Thoracic aorta (tissue), 2 donors: Measurements from ENCODE around the gene DDX25. TPM values are rescaled to one million over a fixed set of nuclear protein-coding genes. Genes with fewer than 3 reads are reported as not detected.
"Not testable (repeated sequence)": the region's sequence is repeated elsewhere in the genome, so short reads cannot be mapped to it uniquely, and the experiment has no call there.

Experiments
- ATAC-seq: fragments of 150-250 bp; one replicate; pipeline ENCODE4 v1.8.0; 2017; ENCODE audit warnings: low read depth; ENCODE audit not compliant: insufficient number of reproducible peaks, low FRiP score
- DNase-seq: peaks from one replicate; pipeline ENCODE4 v3.0.0-alpha.2; 2020; ENCODE audit warnings: low spot score
- H3K27ac ChIP-seq, 2 donors: fragments of 200-600 bp; sonication (generic); 1 replicate in 1 of 2; 2 replicates in 1 of 2; pipeline ENCODE4 v1.5.1; 2016; ENCODE audit warnings: mild to moderate bottlenecking in 2 of 2, moderate library complexity in 2 of 2
- H3K27me3 ChIP-seq: fragments of 200-600 bp; sonication (generic); replicated peaks from 2 replicates; pipeline ENCODE4 v1.6.0; 2016; ENCODE audit warnings: mild to moderate bottlenecking; ENCODE audit not compliant: insufficient read depth
- H3K36me3 ChIP-seq: fragments of 200-600 bp; sonication (generic); one replicate; pipeline ENCODE4 v1.5.1; 2016
- H3K4me1 ChIP-seq, 2 donors: fragments of 200-600 bp; sonication (generic); 1 replicate in 1 of 2; 2 replicates in 1 of 2; pipeline versions ENCODE4 v1.5.1 to v1.6.0; 2016; ENCODE audit warnings: low read depth in 2 of 2, mild to moderate bottlenecking in 1 of 2; ENCODE audit not compliant: control insufficient read depth in 1 of 2
- H3K4me3 ChIP-seq: fragments of 200-600 bp; sonication (generic); 2 replicates; pipeline ENCODE4 v1.5.1; 2016; ENCODE audit warnings: mild to moderate bottlenecking
- H3K9me3 ChIP-seq: fragments of 200-600 bp; sonication (generic); 2 replicates; pipeline ENCODE4 v1.5.1; 2016
- total RNA-seq, 2 donors: library from RNA; depleted of rRNA; stranded (reverse); fragments of >200 nt; gene quantifications; one replicate each; pipeline versions ENCODE4 v1.1.0 to v1.2.3, GENCODE V29; 2016
- TF ChIP-seq, protein P1 (sequence below): fragments of 200-600 bp; sonication (generic); IDR thresholded peaks from one replicate; pipeline ENCODE4 v1.5.1; 2019; ENCODE audit warnings: antibody characterized with exemption

DDX25 gene
- total RNA-seq, 2 donors from 2014 or later, result not detected

DNA sequence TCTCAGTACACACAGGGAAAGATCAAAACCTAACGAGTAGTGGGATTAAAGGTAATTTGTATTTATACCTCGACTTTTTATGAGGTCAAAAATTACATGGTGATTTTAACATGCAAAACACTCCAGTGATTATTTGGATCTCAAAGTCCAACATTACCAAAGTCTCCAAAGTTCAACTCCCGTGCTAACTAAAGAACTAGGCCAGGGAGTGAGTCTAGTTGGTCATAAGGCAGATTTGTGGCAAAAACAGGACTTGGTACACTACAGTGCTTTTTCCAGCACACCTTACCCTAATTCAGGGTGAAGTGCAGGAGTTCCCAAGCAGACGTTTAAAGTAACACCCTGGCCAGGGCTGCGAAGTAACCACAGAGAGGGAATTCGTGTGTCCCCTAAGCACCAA, 2.4 kb upstream of the DDX25 start:
- H3K4me1 ChIP-seq, result peaks cover 14 to 19% of the 10 kb centered on the region in 2 donors
- peaks cover 5% of the 10 kb centered on the region for H3K36me3 ChIP-seq
- no peak overlapping the region for H3K4me3 ChIP-seq
- TF ChIP-seq, protein P1, sequence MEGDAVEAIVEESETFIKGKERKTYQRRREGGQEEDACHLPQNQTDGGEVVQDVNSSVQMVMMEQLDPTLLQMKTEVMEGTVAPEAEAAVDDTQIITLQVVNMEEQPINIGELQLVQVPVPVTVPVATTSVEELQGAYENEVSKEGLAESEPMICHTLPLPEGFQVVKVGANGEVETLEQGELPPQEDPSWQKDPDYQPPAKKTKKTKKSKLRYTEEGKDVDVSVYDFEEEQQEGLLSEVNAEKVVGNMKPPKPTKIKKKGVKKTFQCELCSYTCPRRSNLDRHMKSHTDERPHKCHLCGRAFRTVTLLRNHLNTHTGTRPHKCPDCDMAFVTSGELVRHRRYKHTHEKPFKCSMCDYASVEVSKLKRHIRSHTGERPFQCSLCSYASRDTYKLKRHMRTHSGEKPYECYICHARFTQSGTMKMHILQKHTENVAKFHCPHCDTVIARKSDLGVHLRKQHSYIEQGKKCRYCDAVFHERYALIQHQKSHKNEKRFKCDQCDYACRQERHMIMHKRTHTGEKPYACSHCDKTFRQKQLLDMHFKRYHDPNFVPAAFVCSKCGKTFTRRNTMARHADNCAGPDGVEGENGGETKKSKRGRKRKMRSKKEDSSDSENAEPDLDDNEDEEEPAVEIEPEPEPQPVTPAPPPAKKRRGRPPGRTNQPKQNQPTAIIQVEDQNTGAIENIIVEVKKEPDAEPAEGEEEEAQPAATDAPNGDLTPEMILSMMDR, result no peak
- H3K27me3 ChIP-seq, result peaks cover 7% of the 10 kb centered on the region
- ATAC-seq (no peak), DNase-seq (no peak)
- no peaks in the 10 kb centered on the region for H3K9me3 ChIP-seq
- H3K27ac ChIP-seq, result no peak overlapping the region

DNA sequence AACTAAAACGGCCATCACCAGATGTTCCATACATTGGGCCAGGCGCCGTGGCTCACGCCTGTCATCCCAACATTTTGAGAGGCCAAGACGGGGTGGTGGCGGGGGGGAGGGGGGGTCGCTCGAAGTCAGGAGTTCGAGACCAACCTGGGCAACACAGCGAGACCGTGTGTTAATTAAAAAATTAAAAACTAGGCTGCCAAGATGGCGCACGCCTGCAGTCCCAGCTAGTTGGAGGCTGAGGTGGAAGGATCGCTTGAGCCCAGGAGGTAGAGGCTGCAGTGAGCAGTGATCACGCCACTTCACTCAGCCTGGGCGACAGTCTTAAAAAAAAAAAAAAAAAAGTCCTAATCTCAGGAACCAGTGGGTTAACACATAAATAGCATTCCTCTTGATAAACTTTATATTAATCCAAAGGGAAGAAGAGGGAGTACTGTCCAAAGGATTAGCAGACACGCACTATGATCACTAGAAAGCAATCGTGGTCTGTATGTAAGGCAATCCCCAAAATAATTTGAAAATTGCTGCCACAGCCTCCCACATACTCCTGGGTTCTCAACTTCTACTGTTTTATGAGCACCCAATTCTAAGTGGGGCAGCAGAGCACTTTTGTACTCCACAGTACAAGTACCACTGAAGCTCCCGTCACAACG, 1.9 kb upstream of the DDX25 start:
- Histone ChIP-seq H3K4me1 (peaks cover 14 to 19% of the 10 kb centered on the region in 2 donors), H3K27me3 (peaks cover 7% of the 10 kb centered on the region), H3K4me3 (peak overlapping the region; percentile 91), H3K27ac (peak overlapping the region; percentile 81 to 83), H3K36me3 (peaks cover 5% of the 10 kb centered on the region), H3K9me3 (no peaks in the 10 kb centered on the region)
- TF ChIP-seq, protein P1, result no peak
- DNase-seq (no peak), ATAC-seq (no peak)

DNA sequence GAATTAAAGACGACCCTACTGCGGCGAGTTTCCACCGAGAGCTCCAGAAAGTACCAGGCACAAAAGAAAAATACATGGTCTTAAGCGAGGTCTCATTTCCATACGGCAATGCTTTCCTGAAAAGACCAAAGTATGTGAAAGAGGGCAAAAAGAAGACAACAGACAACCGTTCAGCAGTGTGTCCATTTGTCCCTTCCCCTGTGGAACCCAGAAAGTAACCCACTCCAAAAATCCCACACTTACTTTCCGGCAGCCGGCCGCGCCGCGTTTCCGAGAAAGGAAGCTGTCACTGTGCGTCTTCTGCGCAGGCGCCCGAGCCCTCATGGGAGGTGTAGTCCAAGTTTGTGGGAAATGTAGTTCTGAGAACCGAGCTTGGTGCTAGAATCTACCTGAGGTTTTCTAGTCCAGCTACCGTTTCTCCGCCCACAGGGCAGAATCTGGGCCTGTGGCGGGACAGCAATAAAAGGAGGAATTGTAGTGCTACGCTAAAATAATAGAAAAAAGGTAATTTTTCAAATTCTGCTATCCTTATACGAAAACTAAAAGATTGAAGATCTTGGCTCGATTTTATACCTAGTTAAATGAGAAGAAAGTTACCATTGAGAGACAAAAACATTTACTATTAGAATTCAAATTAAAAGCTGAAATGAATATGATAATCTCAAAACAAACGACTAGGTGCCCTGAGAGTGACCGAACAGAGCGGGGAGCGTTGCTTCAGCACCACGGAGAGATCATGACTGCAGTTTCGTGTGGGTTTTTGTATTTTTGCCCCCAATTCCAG, 1.2 kb upstream of the DDX25 start, which contains the start of gene PUS3:
Gene PUS3, minus strand, starts transcription at position 280 of the 784 bp plus-strand sequence. CDS start 6,922 bp downstream, outside the sequence.
- peak within 1 kb of the TSS; percentile 81 to 83 for H3K27ac ChIP-seq
- no peaks in the 10 kb centered on the region for H3K9me3 ChIP-seq
- peaks cover 7% of the 10 kb centered on the region for H3K27me3 ChIP-seq
- DNase-seq, result peak; percentile 79
- peaks cover 14 to 19% of the 10 kb centered on the region in 2 donors for H3K4me1 ChIP-seq
- TF ChIP-seq, protein P1, result no peak
- peak within 1 kb of the TSS; percentile 91 for H3K4me3 ChIP-seq
- peak; percentile 57 for ATAC-seq
- H3K36me3 ChIP-seq, result peaks cover 5% of the 10 kb centered on the region

GRCh38 chr11:125904678-125905077, 370 bp downstream of the DDX25 start:
- no peak for ATAC-seq
- Histone ChIP-seq H3K27me3 (peaks cover 7% of the 10 kb centered on the region), H3K4me3 (peak overlapping the region; percentile 91), H3K36me3 (peaks cover 2% of the 10 kb centered on the region), H3K9me3 (no peaks in the 10 kb centered on the region), H3K27ac (no peak overlapping the region), H3K4me1 (peaks cover 14 to 19% of the 10 kb centered on the region in 2 donors)
- TF ChIP-seq, protein P1, result no peak
- DNase-seq, result no peak

GRCh38 chr11:125910226-125910849, 6.0 kb downstream of the DDX25 start:
- Histone ChIP-seq H3K9me3 (no peaks in the 10 kb centered on the region), H3K36me3 (no peaks in the 10 kb centered on the region), H3K27me3 (no peaks in the 10 kb centered on the region), H3K4me3 (no peak overlapping the region), H3K4me1 (no peaks in the 10 kb centered on the region), H3K27ac (no peak overlapping the region)
- no peak for ATAC-seq
- TF ChIP-seq, protein P1, result no peak
- no peak for DNase-seq

DNA sequence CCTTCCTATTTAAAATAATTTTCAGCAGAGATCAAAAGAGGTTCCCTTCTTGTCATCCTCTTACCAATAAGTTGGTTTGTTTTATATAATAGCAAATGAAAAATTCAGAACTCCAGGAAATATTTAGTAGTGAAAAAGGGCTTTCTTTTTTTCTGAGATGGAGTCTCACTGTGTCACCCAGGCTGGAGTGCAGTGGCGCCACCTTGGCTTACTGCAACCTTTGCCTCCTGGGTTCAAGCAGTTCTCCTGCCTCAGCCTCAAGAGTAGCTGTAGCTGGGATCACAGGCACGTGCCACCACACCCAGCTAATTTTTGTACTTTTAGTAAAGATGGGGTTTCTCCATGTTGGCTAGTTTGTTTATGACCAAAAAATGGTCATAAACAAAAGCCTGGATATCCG, 10.3 kb downstream of the DDX25 start:
- ATAC-seq, H3K4me1 ChIP-seq, H3K36me3 ChIP-seq, H3K27ac ChIP-seq, H3K27me3 ChIP-seq, H3K9me3 ChIP-seq, DNase-seq, H3K4me3 ChIP-seq: not testable (repeated sequence)
